Lung (tissue), 12 donors: ENCODE data around the gene SMCO4. TPM values are rescaled to one million over a fixed set of nuclear protein-coding genes. Genes with fewer than 3 reads are reported as not detected.

Experiments
- ATAC-seq: fragments of 200-7000 bp; cut with Tn5 transposase; one replicate; pipeline ENCODE4 v1.9.1; 2020; ENCODE audit warnings: moderate number of reproducible peaks; ENCODE audit not compliant: insufficient read depth, low FRiP score
- DNase-seq, 3 donors: peaks; one replicate each; pipeline ENCODE4 v3.0.0-alpha.2; 2013 to 2017
- H3K27ac ChIP-seq, 2 donors: one replicate each; pipeline ENCODE4 v1.5.1; 2013; ENCODE audit warnings: mild to moderate bottlenecking in 2 of 2, moderate library complexity in 2 of 2, control low read depth in 1 of 2, inconsistent platforms in 1 of 2, low read depth in 1 of 2, low read length in 1 of 2
- H3K27me3 ChIP-seq, 3 donors: one replicate each; pipeline ENCODE4 v1.5.1; 2013; ENCODE audit warnings: low read length in 2 of 3; ENCODE audit not compliant: control insufficient read depth in 3 of 3, insufficient read depth in 3 of 3
- H3K36me3 ChIP-seq, 4 donors: one replicate each; pipeline ENCODE4 v1.5.1; 2013; ENCODE audit warnings: low read length in 4 of 4, mild to moderate bottlenecking in 1 of 4, moderate library complexity in 1 of 4; ENCODE audit not compliant: control insufficient read depth in 4 of 4, insufficient read depth in 4 of 4
- H3K4me1 ChIP-seq, 5 donors: one replicate each; pipeline ENCODE4 v1.5.1; 2013; ENCODE audit warnings: low read length in 5 of 5, mild to moderate bottlenecking in 2 of 5, moderate library complexity in 1 of 5; ENCODE audit not compliant: control insufficient read depth in 5 of 5, insufficient read depth in 5 of 5
- H3K4me3 ChIP-seq: one replicate; pipeline ENCODE4 v1.5.1; 2013; ENCODE audit warnings: mild to moderate bottlenecking, control low read depth, moderate library complexity
- H3K9ac ChIP-seq, 2 donors: one replicate each; pipeline ENCODE4 v1.5.1; 2013; ENCODE audit warnings: low read length in 2 of 2, control low read depth in 1 of 2; ENCODE audit not compliant: insufficient read depth in 1 of 2
- H3K9me3 ChIP-seq, 4 donors: one replicate each; pipeline ENCODE4 v1.5.1; 2013; ENCODE audit warnings: low read length in 3 of 4, mild to moderate bottlenecking in 1 of 4, moderate library complexity in 1 of 4; ENCODE audit not compliant: control insufficient read depth in 4 of 4, insufficient read depth in 3 of 4
- CTCF ChIP-seq: IDR thresholded peaks from 2 replicates; pipeline ENCODE4 v1.5.1; 2012; ENCODE audit warnings: mild to moderate bottlenecking; ENCODE audit errors: control extremely low read depth, extremely low read depth
- WGBS, 2 donors: extraction: QIAGEN DNeasy Blood & Tissue Kit; methylation state at CpG; one replicate each; pipeline ENCODE4 v1.1.7; 2013; 5-methylcytosine and 5-hydroxymethylcytosine counted together
- polyA plus RNA-seq, 2 donors: library from polyadenylated mRNA; stranded (reverse); fragments of 200-250 nt; gene quantifications; one replicate each; pipeline ENCODE4 v1.2.1, GENCODE V29; 2013
- total RNA-seq, 2 donors: library from RNA; depleted of rRNA in 1 of 2; stranded (reverse); fragments of >200 nt in 1 of 2; gene quantifications; one replicate each; pipeline ENCODE4 v1.2.1, GENCODE V29; 2014 to 2021
- donor health status: control.
- donor health status: control.
- donor health status: Bipolar disorder and iron deficiency.
- donor health status: healthy.
- donor health status: DM: yes; HTN: yes; CAD: no.

Gene SMCO4
- total and polyA plus RNA-seq, 4 donors: 27.0 to 132 (median 43.6) TPM

- DNase-seq: no peak
- TF ChIP-seq CTCF: no peak
- H3K4me1 ChIP-seq: peaks cover 0 to 43% (median 8%) of the 10 kb centered on the region in 5 donors
- 97% methylated on average over 6 of the region's 6 CpGs for WGBS, 2 donors
- ATAC-seq: no peak
- H3K9ac ChIP-seq: no peak overlapping the region
- H3K9me3 ChIP-seq: peaks cover 0 to 2% (median 0%) of the 10 kb centered on the region in 4 donors
- no peak overlapping the region for H3K4me3 ChIP-seq
- peaks cover 0 to 7% (median 0%) of the 10 kb centered on the region in 4 donors for H3K36me3 ChIP-seq
- H3K27ac ChIP-seq: no peak overlapping the region
- H3K27me3 ChIP-seq: no peaks in the 10 kb centered on the region
These were observed 62.9 kb downstream of the SMCO4 start for GRCh38 chr11:93480256-93480655.

GRCh38 chr11:93478841-93479240 is 64.3 kb downstream of the SMCO4 start:
- H3K36me3 ChIP-seq: peaks cover 0 to 7% (median 0%) of the 10 kb centered on the region in 4 donors
- H3K9me3 ChIP-seq: peaks cover 0 to 4% (median 0%) of the 10 kb centered on the region in 4 donors
- WGBS, 2 donors: 96 to 98% methylated on average over 19 of the region's 19 CpGs
- ATAC-seq (no peak), DNase-seq (no peak)
- H3K9ac ChIP-seq: no peak overlapping the region
- H3K4me1 ChIP-seq: peaks cover 0 to 35% (median 6%) of the 10 kb centered on the region in 5 donors
- no peak overlapping the region for H3K27ac ChIP-seq
- TF ChIP-seq CTCF: no peak
- no peak overlapping the region for H3K4me3 ChIP-seq
- H3K27me3 ChIP-seq: no peaks in the 10 kb centered on the region

DNA sequence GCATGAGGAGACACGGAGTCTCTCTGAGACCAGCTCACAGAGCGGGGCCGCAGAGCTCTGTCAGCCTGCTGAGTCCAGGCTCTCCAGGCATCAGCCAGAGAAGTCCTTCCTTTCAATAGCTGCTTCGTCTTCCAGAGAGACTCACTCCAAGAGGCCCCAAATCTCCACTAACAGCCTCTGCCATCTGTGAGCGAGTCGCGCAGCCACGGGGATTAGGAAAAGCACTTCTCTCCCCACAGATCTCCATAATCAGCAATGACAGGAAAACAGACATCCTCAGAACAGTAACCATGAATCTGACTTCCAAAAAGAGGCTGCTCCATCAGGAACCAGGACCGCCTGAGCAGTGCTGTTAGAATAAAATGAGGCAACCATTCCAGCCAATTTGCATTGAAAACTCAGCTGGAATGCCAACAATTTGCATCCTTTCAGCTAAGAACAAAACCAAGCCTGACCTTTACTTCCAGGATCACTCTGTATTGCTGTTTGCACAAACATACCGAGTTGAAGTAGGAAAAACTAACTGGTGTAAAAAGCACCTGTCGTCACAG is 65.4 kb downstream of the SMCO4 start:
- Histone ChIP-seq H3K27me3 (no peaks in the 10 kb centered on the region), H3K4me1 (peaks cover 0 to 25% (median 6%) of the 10 kb centered on the region in 5 donors), H3K27ac (no peak overlapping the region), H3K4me3 (no peak overlapping the region), H3K36me3 (peaks cover 0 to 7% (median 0%) of the 10 kb centered on the region in 4 donors), H3K9ac (no peak overlapping the region), H3K9me3 (peaks cover 0 to 4% (median 0%) of the 10 kb centered on the region in 4 donors)
- WGBS, 2 donors: 91 to 93% methylated on average over 11 of the region's 11 CpGs
- ATAC-seq: no peak
- TF ChIP-seq CTCF: no peak
- DNase-seq: no peak

GRCh38 chr11:93476796-93477195 is 66.4 kb downstream of the SMCO4 start:
- Histone ChIP-seq H3K27ac (no peak overlapping the region), H3K9me3 (peaks cover 0 to 4% (median 0%) of the 10 kb centered on the region in 4 donors), H3K27me3 (no peaks in the 10 kb centered on the region), H3K4me3 (no peak overlapping the region), H3K4me1 (peaks cover 0 to 16% (median 6%) of the 10 kb centered on the region in 5 donors), H3K36me3 (peaks cover 0 to 7% (median 0%) of the 10 kb centered on the region in 4 donors), H3K9ac (no peak overlapping the region)
- TF ChIP-seq CTCF: no peak
- DNase-seq (peak in 1 of 3 donors; percentile 47), ATAC-seq (no peak)
- whole genome bisulfite sequencing, 2 donors: 73 to 81% methylated on average over 3 of the region's 3 CpGs
